GM12878 (cell line): ENCODE results near the gene P2RY11. TPM values are rescaled to one million over a fixed set of nuclear protein-coding genes. Genes with fewer than 3 reads are reported as not detected.

Source experiments
- ATF3 ChIP-seq: IDR thresholded peaks from 2 replicates; pipeline ENCODE4 v1.6.1; 2011; ENCODE audit warnings: low read depth, mild to moderate bottlenecking, low read length, moderate library complexity, borderline replicate concordance; ENCODE audit errors: extremely low read depth
- CEBPB ChIP-seq, 2 experiments: fragments of 150-350 bp in 1 of 2; IDR thresholded peaks; 2 replicates each; pipeline ENCODE4 v1.6.1; 2012 to 2014; ENCODE audit warnings: low read depth in 2 of 2, low read length in 2 of 2, borderline replicate concordance in 1 of 2, inconsistent platforms in 1 of 2
- CHD2 ChIP-seq: IDR thresholded peaks from 2 replicates; pipeline ENCODE4 v1.6.1; 2011; ENCODE audit warnings: low read depth, low read length, improper control_type of control experiment, borderline replicate concordance
- CREM ChIP-seq: IDR thresholded peaks from 2 replicates; pipeline ENCODE4 v1.6.1; 2014; ENCODE audit warnings: antibody characterized with exemption, low read depth
- E4F1 ChIP-seq: fragments of 450-650 bp; IDR thresholded peaks from 2 replicates; pipeline ENCODE4 v1.6.1; 2018; ENCODE audit warnings: borderline replicate concordance, mild to moderate bottlenecking; ENCODE audit not compliant: partially characterized antibody
- IKZF2 ChIP-seq, 2 experiments: fragments of 450-650 bp; IDR thresholded peaks; 2 replicates each; pipeline ENCODE4 v1.6.1; 2017; ENCODE audit warnings: mild to moderate bottlenecking in 2 of 2, moderate library complexity in 2 of 2
- JUND ChIP-seq: IDR thresholded peaks from 2 replicates; pipeline ENCODE4 v1.6.1; 2012; ENCODE audit warnings: low read depth, mild to moderate bottlenecking, low read length, improper control_type of control experiment, moderate library complexity
- PML ChIP-seq: IDR thresholded peaks from 2 replicates; pipeline ENCODE4 v1.6.1; 2012; ENCODE audit warnings: low read length, inconsistent platforms
- POLR2A ChIP-seq: IDR thresholded peaks from 2 replicates; pipeline ENCODE4 v1.6.1; 2011; ENCODE audit warnings: low read depth, mild to moderate bottlenecking, low read length
- POLR2AphosphoS2 ChIP-seq: IDR thresholded peaks from 2 replicates; pipeline ENCODE4 v1.6.1; 2011; ENCODE audit warnings: low read depth, mild to moderate bottlenecking, low read length, improper control_type of control experiment, moderate library complexity
- POLR2AphosphoS5 ChIP-seq: IDR thresholded peaks from 2 replicates; pipeline ENCODE4 v1.6.1; 2011; ENCODE audit warnings: mild to moderate bottlenecking, low read length, inconsistent platforms
- POU2F2 ChIP-seq: IDR thresholded peaks from 3 replicates; pipeline ENCODE4 v1.6.1; 2011; ENCODE audit warnings: low read depth, mild to moderate bottlenecking, low read length, borderline replicate concordance
- RAD21 ChIP-seq: IDR thresholded peaks from 2 replicates; pipeline ENCODE4 v1.6.1; 2011; ENCODE audit warnings: mild to moderate bottlenecking, low read depth, low read length, moderate library complexity; ENCODE audit not compliant: insufficient read depth
- RB1 ChIP-seq: fragments of 450-650 bp; formaldehyde crosslinking; IDR thresholded peaks from 2 replicates; pipeline ENCODE4 v1.6.1; 2017; ENCODE audit warnings: mild to moderate bottlenecking, borderline replicate concordance
- RELA ChIP-seq: fragments of 450-650 bp; IDR thresholded peaks from 2 replicates; pipeline ENCODE4 v1.8.0; 2014; ENCODE audit warnings: borderline replicate concordance; ENCODE audit not compliant: partially characterized antibody
- SMC3 ChIP-seq: IDR thresholded peaks from 2 replicates; pipeline ENCODE4 v1.6.1; 2011; ENCODE audit warnings: low read length, improper control_type of control experiment, borderline replicate concordance
- SPI1 ChIP-seq: IDR thresholded peaks from 2 replicates; pipeline ENCODE4 v1.6.1; 2011; ENCODE audit warnings: low read depth, mild to moderate bottlenecking, low read length, moderate library complexity, borderline replicate concordance; ENCODE audit not compliant: insufficient read depth
- TARDBP ChIP-seq: IDR thresholded peaks from 2 replicates; pipeline ENCODE4 v1.6.1; 2016; ENCODE audit warnings: borderline replicate concordance
- TCF3 ChIP-seq: IDR thresholded peaks from 2 replicates; pipeline ENCODE4 v1.6.1; 2012; ENCODE audit warnings: low read depth, mild to moderate bottlenecking, low read length, borderline replicate concordance; ENCODE audit not compliant: insufficient read depth
- ZNF24 ChIP-seq: fragments of 450-650 bp; IDR thresholded peaks from 2 replicates; pipeline ENCODE4 v1.6.1; 2017; ENCODE audit warnings: antibody characterized with exemption, mild to moderate bottlenecking
- ZZZ3 ChIP-seq: IDR thresholded peaks from 2 replicates; pipeline ENCODE4 v1.6.1; 2011; ENCODE audit warnings: low read depth; ENCODE audit not compliant: control insufficient read depth, insufficient read length
- polyA plus RNA-seq, 11 experiments: library from polyadenylated mRNA; depleted of rRNA in 4 of 11; unstranded in 6 of 11; stranded (reverse) in 5 of 11; fragments of >200 nt; fragmentation: Nextera tagmentation in 4 of 11; fragmentation: Illumina TruSeq in 1 of 11; extraction: Ambion mirVana in 4 of 11; extraction: Trizol in 1 of 11; gene quantifications; 1 replicate in 1 of 11; 2 replicates in 10 of 11; pipeline versions ENCODE4 v1.2.1 to v1.2.3, GENCODE V29; 2011 to 2016; ENCODE audit warnings: inconsistent platforms in 2 of 11, missing spikeins in 2 of 11, low read depth in 1 of 11
- total RNA-seq, 4 experiments: library from RNA; depleted of rRNA in 3 of 4; stranded (reverse); fragments of >200 nt in 3 of 4; fragmentation: Illumina TruSeq in 1 of 4; extraction: Trizol in 1 of 4; gene quantifications; 2 replicates each; pipeline versions ENCODE4 v1.2.1 to v1.2.3, GENCODE V29; 2013 to 2021
- TF ChIP-seq, protein P1 (sequence below): fragments of 450-650 bp; IDR thresholded peaks from 2 replicates; pipeline ENCODE4 v1.6.1; 2016; ENCODE audit warnings: mild to moderate bottlenecking
- TF ChIP-seq, protein P2 (sequence below): IDR thresholded peaks from 2 replicates; pipeline ENCODE4 v1.6.1; 2012; ENCODE audit warnings: low read depth, low read length, improper control_type of control experiment
- TF ChIP-seq, protein P3 (sequence below): IDR thresholded peaks from 2 replicates; pipeline ENCODE4 v1.6.1; 2011; ENCODE audit warnings: mild to moderate bottlenecking, low read depth, low read length, moderate library complexity; ENCODE audit not compliant: insufficient replicate concordance

The P2RY11 gene
- total and polyA plus RNA-seq, 10 of the 15 experiments (the other 5 are each of a cell fraction or from before 2014, with no cell fraction given): 0.14 to 46.5 (median 7.6) TPM

DNA sequence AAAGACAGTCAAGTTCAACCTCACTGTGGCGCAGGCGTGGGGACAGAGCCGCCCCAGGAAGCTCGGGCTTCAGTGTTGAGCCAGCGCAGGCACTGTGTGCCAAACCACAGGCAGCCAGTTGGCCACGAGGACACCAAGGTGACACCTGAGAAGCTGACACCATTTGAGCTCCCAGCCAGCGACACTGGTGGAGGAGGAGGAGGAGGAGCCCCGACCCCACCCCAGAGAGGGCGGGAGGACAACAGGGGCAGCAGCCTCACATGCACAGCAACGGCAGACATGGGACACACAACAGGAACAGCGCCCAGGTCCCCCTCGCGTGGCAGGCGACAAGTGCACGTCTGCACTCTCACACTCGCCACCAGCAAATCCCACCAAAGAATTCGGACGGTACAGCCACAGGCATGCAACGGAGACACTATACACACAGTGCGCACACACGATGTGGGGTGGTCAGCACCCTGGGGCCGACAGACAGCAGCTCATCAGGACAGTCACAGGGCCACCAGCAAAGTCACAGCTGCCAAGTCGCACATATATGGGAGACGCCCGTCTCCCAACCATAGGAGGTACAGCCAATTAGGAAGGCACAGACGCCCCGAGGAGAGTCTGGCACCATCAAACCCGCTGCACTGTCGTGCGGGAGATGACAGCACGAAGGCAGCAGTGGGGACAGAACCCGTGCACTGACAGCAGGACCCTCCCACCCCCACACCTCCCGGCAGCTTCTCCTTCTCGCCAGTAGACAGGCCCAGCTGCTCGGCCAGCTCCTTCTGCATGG is 4.8 kb downstream of the P2RY11 start (continued):
- TF ChIP-seq POLR2AphosphoS2 (0 out of 2 replicates have a peak, but pooled peaks have one; percentile 27), ZZZ3 (no peak), RELA (no peak), RAD21 (no peak), TCF3 (no peak), CEBPB (IDR thresholded peaks at IDR 0.05; ENCODE audit: borderline replicate concordance in 1 of 2, low read depth in 2 of 2, low read length in 2 of 2) (no peak), POLR2A (peak; percentile 68), CREM (no peak), ATF3 (no peak), POU2F2 (peak; percentile 61; the same call in 1 of the 3 replicates), TARDBP (0 out of 2 replicates have a peak, but pooled peaks have one; percentile 30), E4F1 (no peak), IKZF2 (IDR thresholded peaks at IDR 0.05) (no peak), PML (0 out of 2 replicates have a peak, but pooled peaks have one; percentile 12), JUND (no peak), SMC3 (no peak), POLR2AphosphoS5 (peak; percentile 60), SPI1 (no peak), ZNF24 (no peak), CHD2 (no peak), RB1 (no peak)
- TF ChIP-seq, protein P1, sequence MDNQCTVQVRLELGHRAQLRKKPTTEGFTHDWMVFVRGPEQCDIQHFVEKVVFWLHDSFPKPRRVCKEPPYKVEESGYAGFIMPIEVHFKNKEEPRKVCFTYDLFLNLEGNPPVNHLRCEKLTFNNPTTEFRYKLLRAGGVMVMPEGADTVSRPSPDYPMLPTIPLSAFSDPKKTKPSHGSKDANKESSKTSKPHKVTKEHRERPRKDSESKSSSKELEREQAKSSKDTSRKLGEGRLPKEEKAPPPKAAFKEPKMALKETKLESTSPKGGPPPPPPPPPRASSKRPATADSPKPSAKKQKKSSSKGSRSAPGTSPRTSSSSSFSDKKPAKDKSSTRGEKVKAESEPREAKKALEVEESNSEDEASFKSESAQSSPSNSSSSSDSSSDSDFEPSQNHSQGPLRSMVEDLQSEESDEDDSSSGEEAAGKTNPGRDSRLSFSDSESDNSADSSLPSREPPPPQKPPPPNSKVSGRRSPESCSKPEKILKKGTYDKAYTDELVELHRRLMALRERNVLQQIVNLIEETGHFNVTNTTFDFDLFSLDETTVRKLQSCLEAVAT: no peak
- TF ChIP-seq, protein P2, sequence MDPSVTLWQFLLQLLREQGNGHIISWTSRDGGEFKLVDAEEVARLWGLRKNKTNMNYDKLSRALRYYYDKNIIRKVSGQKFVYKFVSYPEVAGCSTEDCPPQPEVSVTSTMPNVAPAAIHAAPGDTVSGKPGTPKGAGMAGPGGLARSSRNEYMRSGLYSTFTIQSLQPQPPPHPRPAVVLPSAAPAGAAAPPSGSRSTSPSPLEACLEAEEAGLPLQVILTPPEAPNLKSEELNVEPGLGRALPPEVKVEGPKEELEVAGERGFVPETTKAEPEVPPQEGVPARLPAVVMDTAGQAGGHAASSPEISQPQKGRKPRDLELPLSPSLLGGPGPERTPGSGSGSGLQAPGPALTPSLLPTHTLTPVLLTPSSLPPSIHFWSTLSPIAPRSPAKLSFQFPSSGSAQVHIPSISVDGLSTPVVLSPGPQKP: no peak
- TF ChIP-seq, protein P3, sequence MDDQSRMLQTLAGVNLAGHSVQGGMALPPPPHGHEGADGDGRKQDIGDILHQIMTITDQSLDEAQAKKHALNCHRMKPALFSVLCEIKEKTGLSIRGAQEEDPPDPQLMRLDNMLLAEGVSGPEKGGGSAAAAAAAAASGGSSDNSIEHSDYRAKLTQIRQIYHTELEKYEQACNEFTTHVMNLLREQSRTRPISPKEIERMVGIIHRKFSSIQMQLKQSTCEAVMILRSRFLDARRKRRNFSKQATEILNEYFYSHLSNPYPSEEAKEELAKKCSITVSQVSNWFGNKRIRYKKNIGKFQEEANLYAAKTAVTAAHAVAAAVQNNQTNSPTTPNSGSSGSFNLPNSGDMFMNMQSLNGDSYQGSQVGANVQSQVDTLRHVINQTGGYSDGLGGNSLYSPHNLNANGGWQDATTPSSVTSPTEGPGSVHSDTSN: peak; percentile 2
